NCI-H2029 (cell line): ENCODE data around the gene VCL.
"Not testable (repeated sequence)": the region's sequence is repeated elsewhere in the genome, so short reads cannot be mapped to it uniquely, and the experiment has no call there.

ENCODE experiments used
- DNase-seq: peaks from one replicate; lab custom pipeline; 2025; lab: John Stamatoyannopoulos, UW

Gene VCL

GRCh38 chr10:74109452-74109851 is 111.5 kb downstream of the VCL start:
- no peak for DNase-seq

- DNase-seq: no peak
Measured at GRCh38 chr10:74110120-74110519, 112.2 kb downstream of the VCL start.

- DNase-seq: no peak
Measured at GRCh38 chr10:74111799-74112198, 113.9 kb downstream of the VCL start.

GRCh38 chr10:74113546-74113945 is 115.6 kb downstream of the VCL start:
- no peak for DNase-seq

GRCh38 chr10:74114041-74114448 is 116.1 kb downstream of the VCL start:
- DNase-seq: no peak

GRCh38 chr10:74117738-74118137 is 119.8 kb downstream of the VCL start:
- DNase-seq: no peak

- no peak for DNase-seq
Measured at GRCh38 chr10:74118804-74119203, 120.9 kb downstream of the VCL start.

GRCh38 chr10:74120911-74121310 is 123.0 kb downstream of the VCL start:
- DNase-seq: no peak

- no peak for DNase-seq
Measured at GRCh38 chr10:74121368-74121767, 123.5 kb downstream of the VCL start.

GRCh38 chr10:74122060-74122459 is 124.1 kb downstream of the VCL start:
- DNase-seq: no peak

GRCh38 chr10:74123081-74123480 is 125.2 kb downstream of the VCL start:
- no peak for DNase-seq

GRCh38 chr10:74133923-74134820 is 136.3 kb downstream of the VCL start:
- no peak for DNase-seq

GRCh38 chr10:74135452-74135851 is 137.5 kb downstream of the VCL start:
- DNase-seq: no peak

GRCh38 chr10:74137992-74138391 is 140.1 kb downstream of the VCL start:
- no peak for DNase-seq

- DNase-seq: not testable (repeated sequence)
Measured at GRCh38 chr10:74138596-74138995, 140.7 kb downstream of the VCL start.

- no peak for DNase-seq
Measured at GRCh38 chr10:74139981-74140380, 142.1 kb downstream of the VCL start.

GRCh38 chr10:74140553-74140952 is 142.6 kb downstream of the VCL start:
- DNase-seq: no peak

GRCh38 chr10:74145133-74145532 is 147.2 kb downstream of the VCL start:
- no peak for DNase-seq

- not testable (repeated sequence) for DNase-seq
Measured at GRCh38 chr10:74146980-74147379, 149.1 kb downstream of the VCL start.

GRCh38 chr10:74150204-74150989 is 152.5 kb downstream of the VCL start, which contains the start of gene AP3M1:
AP3M1 (minus strand) TSS chr10:74150828; CDS start chr10:74138379, 12,449 bp downstream.
- no peak for DNase-seq

GRCh38 chr10:74150990-74151878 is 153.3 kb downstream of the VCL start, which contains the start of gene ADK:
ADK (plus strand) TSS chr10:74151221; CDS start chr10:74151279, 58 bp downstream.
- DNase-seq: peak; percentile 90
